PFSK-1 (cell line): Measurements from ENCODE around the gene CASD1.

Experiments
- FOXP2 ChIP-seq: optimal IDR thresholded peaks from 2 replicates; pipeline ENCODE3; 2011; ENCODE audit warnings: borderline replicate concordance, control low read depth, inconsistent platforms; ENCODE audit not compliant: insufficient read depth; ENCODE audit errors: extremely low read length, extremely low read depth
- POLR2AphosphoS5 ChIP-seq: IDR thresholded peaks from 2 replicates; pipeline ENCODE4 v1.6.1; 2012; ENCODE audit warnings: low read depth, mild to moderate bottlenecking, control low read depth, low read length, moderate library complexity

GRCh38 chr7:94547126-94547525, 37.5 kb downstream of the CASD1 start:
- TF ChIP-seq POLR2AphosphoS5: no peak
- no peak for TF ChIP-seq FOXP2
